ENCODE measurements around the gene GLIS2. TPM values are rescaled to one million over a fixed set of nuclear protein-coding genes. Genes with fewer than 3 reads are reported as not detected.

Gene GLIS2
- total RNA-seq, 2 experiments from 2014 or later, result not detected

- ChIA-PET POLR2A (no interaction called here), CTCF (no interaction called here)
- H3K9me3 Mint-ChIP-seq, result no peaks in the 10 kb centered on the region
- Histone ChIP-seq H3K27ac (ENCODE audit: low read depth in 1 of 2, low read length in 2 of 2) (no peak overlapping the region), H3K4me1 (ENCODE audit: insufficient read depth, low read length) (peaks cover 30% of the 10 kb centered on the region), H3K4me3 (ENCODE audit: low read length) (no peak overlapping the region), H3K9me3 (ENCODE audit: control insufficient read depth in 1 of 2, insufficient read depth in 1 of 2, low read length in 2 of 2) (no peaks in the 10 kb centered on the region), H3K27me3 (ENCODE audit: control insufficient read depth in 1 of 2, insufficient read depth in 2 of 2, low read length in 2 of 2) (no peaks in the 10 kb centered on the region), H3K36me3 (ENCODE audit: insufficient read depth, low read length) (peaks cover 6% of the 10 kb centered on the region)
- H3K4me1 Mint-ChIP-seq (ENCODE audit: low read depth), result peaks cover 15% of the 10 kb centered on the region
- H3K27ac Mint-ChIP-seq, result no peak overlapping the region
- H3K36me3 Mint-ChIP-seq (ENCODE audit: low read depth), result peaks cover 4% of the 10 kb centered on the region
- no peak overlapping the region for H3K4me3 Mint-ChIP-seq
- DNase-seq, result no peak
- intact Hi-C loops (cut with DNase I, micrococcal nuclease), result no loop called here
- ATAC-seq (ENCODE audit: poor library complexity), result no peak
- no peak for TF ChIP-seq CTCF (IDR thresholded peaks at IDR 0.05)
- no peaks in the 10 kb centered on the region for H3K27me3 Mint-ChIP-seq
These were observed 11.9 kb upstream of the GLIS2 start for GRCh38 chr16:4303973-4304372.

GRCh38 chr16:4306470-4307214, 9.2 kb upstream of the GLIS2 start:
- H3K4me3 ChIP-seq (ENCODE audit: low read length), result peak overlapping the region; percentile 64
- POLR2A ChIA-PET, result interaction anchor here (0.6 to 3.2 kb wide), 12 partner anchors 8 to 1359 kb away, joined by 3 to 21 read pairs (median 3); partner anchors contain the start of genes CORO7, GLIS2 and TFAP4
- intact Hi-C loops (cut with DNase I, micrococcal nuclease), result loop anchor here (1.0 to 5.0 kb wide), 6 partner anchors 34 to 111 kb away; partner anchors contain the start of genes TFAP4 (in 2 of the 2), CORO7 (in 1 of the 2) and PAM16 (in 1 of the 2)
- Mint-ChIP-seq H3K27ac (peak overlapping the region; percentile 96), H3K9me3 (no peaks in the 10 kb centered on the region), H3K27me3 (no peaks in the 10 kb centered on the region), H3K4me1 (ENCODE audit: low read depth) (peaks cover 15% of the 10 kb centered on the region), H3K36me3 (ENCODE audit: low read depth) (no peaks in the 10 kb centered on the region), H3K4me3 (peak overlapping the region; percentile 84)
- no peaks in the 10 kb centered on the region for H3K9me3 ChIP-seq (ENCODE audit: control insufficient read depth in 1 of 2, insufficient read depth in 1 of 2, low read length in 2 of 2)
- H3K27ac ChIP-seq (ENCODE audit: low read depth in 1 of 2, low read length in 2 of 2), result peak overlapping the region; percentile 80 to 81
- H3K36me3 ChIP-seq (ENCODE audit: insufficient read depth, low read length), result peaks cover 4% of the 10 kb centered on the region
- DNase-seq (peak in 12 of 14 experiments; percentile 11 to 82 (median 48)), ATAC-seq (ENCODE audit: poor library complexity) (peak; percentile 7)
- no peak for TF ChIP-seq CTCF (IDR thresholded peaks at IDR 0.05)
- no peaks in the 10 kb centered on the region for H3K27me3 ChIP-seq (ENCODE audit: control insufficient read depth in 1 of 2, insufficient read depth in 2 of 2, low read length in 2 of 2)
- H3K4me1 ChIP-seq (ENCODE audit: insufficient read depth, low read length), result peaks cover 31% of the 10 kb centered on the region
- CTCF ChIA-PET, result interaction anchor here (0.9 to 2.0 kb wide), 4 partner anchors 18 to 96 kb away, joined by 3 to 11 read pairs (median 6); no protein-coding TSS in a partner anchor

- peak; percentile 87 for ATAC-seq (ENCODE audit: poor library complexity)
- Histone ChIP-seq H3K36me3 (ENCODE audit: insufficient read depth, low read length) (no peaks in the 10 kb centered on the region), H3K27me3 (ENCODE audit: control insufficient read depth in 1 of 2, insufficient read depth in 2 of 2, low read length in 2 of 2) (no peaks in the 10 kb centered on the region), H3K9me3 (ENCODE audit: control insufficient read depth in 1 of 2, insufficient read depth in 1 of 2, low read length in 2 of 2) (no peaks in the 10 kb centered on the region), H3K4me1 (ENCODE audit: insufficient read depth, low read length) (peaks cover 31% of the 10 kb centered on the region), H3K4me3 (ENCODE audit: low read length) (peak overlapping the region; percentile 72), H3K27ac (ENCODE audit: low read depth in 1 of 2, low read length in 2 of 2) (peak overlapping the region; percentile 82 to 90)
- intact Hi-C loops (cut with DNase I, micrococcal nuclease), result loop anchor here (1.0 to 5.0 kb wide), 6 partner anchors 21 to 110 kb away; partner anchors contain the start of genes TFAP4 (in 2 of the 2), CORO7 (in 1 of the 2) and PAM16 (in 1 of the 2)
- POLR2A ChIA-PET, result interaction anchor here (0.9 to 3.9 kb wide), 10 partner anchors 9 to 427 kb away, joined by 3 to 48 read pairs (median 4); partner anchors contain the start of genes CORO7, DNAAF8, PAM16 and TFAP4
- Mint-ChIP-seq H3K27ac (peak overlapping the region; percentile 96), H3K4me1 (ENCODE audit: low read depth) (peaks cover 15% of the 10 kb centered on the region), H3K9me3 (no peaks in the 10 kb centered on the region), H3K4me3 (peak overlapping the region; percentile 84), H3K36me3 (ENCODE audit: low read depth) (no peaks in the 10 kb centered on the region), H3K27me3 (no peaks in the 10 kb centered on the region)
- no peak for TF ChIP-seq CTCF (IDR thresholded peaks at IDR 0.05)
- CTCF ChIA-PET, result interaction anchor here (0.9 to 2.8 kb wide), 5 partner anchors 19 to 109 kb away, joined by 3 to 12 read pairs (median 4); partner anchors contain the start of genes CORO7 and TFAP4
- peak; percentile 91 to 99 (median 96) for DNase-seq
These were observed 8.4 kb upstream of the GLIS2 start for GRCh38 chr16:4307215-4308037.

All from CD4-positive, alpha-beta T cell (primary cell).